Hepatic stellate cell (primary cell): ENCODE results near the gene PRELID3B.

Experiments
- DNase-seq: peaks from one replicate; pipeline ENCODE4 v3.0.0; 2011; ENCODE audit warnings: low spot score

The PRELID3B gene

DNA sequence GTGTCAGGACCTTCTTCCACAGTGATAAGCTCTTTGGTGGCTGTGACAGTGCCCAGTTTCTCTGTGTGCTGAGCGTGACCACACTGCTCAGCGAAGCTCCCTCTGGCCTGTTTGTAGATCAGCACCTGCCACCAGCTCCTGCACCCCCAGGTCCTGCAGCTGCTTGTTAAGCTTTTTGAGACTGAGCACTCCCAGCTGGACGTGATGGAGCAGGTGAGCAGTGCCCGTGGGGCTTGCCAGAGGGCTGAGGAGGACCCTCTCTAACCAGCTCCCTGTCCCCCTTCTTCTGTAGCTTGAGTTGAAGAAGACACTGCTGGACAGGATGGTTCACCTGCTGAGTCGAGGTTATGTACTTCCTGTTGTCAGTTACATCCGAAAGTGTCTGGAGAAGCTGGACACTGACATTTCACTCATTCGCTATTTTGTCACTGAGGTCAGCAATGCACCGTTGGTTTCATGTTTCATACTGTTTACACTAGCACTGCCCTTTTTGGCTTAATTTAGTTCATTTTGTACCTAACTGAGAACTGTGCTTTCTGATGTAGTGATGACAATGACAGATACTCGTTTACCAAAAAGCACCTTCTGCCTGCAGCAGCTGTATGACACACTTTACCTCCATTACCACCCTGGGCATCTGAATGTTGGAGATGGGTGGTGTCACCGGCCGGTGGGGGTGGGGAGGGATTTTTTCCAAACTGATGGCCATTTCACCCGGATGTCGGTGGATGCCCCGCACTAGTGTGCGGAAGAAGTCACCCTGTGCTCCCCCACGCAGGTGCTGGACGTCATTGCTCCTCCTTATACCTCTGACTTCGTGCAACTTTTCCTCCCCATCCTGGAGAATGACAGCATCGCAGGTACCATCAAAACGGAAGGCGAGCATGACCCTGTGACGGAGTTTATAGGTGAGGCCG, 49.0 kb downstream of the PRELID3B start:
- no peak for DNase-seq

DNA sequence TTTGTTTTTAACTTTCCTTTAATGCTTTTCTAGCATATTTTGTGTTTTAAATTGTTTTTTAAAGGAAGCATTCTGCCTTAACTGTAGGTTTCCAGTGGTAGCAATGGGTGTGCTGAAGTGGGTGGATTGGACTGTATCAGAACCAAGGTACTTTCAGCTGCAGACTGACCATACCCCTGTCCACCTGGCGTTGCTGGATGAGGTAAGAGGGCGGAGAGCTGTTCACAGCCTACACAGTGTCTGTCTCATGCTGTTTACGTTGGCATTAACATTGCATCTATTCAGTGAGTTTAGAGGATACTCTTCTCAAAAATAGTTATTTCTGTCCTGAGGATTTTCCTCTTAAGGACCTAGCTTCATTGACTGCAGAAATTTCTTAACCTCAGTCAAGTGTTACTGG, 49.7 kb downstream of the PRELID3B start:
- DNase-seq, result no peak

GRCh38 chr20:58991715-58992114, 50.9 kb downstream of the PRELID3B start:
- no peak for DNase-seq

GRCh38 chr20:58990651-58991445, 51.7 kb downstream of the PRELID3B start:
- no peak for DNase-seq

DNA sequence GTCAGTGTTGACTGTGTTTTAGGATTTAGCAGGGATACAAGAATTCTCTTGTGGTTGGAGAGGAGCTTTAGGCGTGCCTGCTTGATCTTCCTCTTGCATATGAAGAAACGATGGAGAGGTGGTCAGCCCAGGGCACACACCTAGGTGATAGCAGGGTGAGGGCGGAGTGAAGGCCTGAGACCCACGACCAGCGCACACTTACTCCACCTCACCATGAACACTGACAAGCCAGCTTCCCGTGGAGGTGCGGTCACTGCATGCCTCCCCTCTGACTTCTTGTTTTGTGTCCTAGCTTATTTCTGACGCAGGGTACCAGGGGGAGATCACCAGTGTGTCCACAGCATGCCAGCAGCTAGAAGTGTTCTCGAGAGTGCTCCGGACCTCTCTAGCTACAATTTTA, 53.4 kb downstream of the PRELID3B start:
- DNase-seq, result no peak

DNA sequence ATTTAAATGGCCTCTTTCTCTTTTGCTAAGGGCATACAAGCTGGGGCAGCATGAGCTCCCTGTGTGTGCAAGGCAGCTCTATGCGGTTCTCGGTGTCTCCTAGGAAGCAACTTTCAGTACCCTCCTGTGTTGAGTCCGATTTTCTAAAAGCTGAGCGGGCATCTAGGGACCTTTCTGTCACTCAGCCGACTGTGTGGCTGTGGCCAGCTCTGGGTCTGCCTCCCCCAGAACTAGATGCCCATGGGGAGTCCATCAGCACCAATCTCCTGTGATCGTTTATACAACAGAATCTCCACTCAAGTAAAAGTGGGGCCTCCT, 54.1 kb downstream of the PRELID3B start:
- no peak for DNase-seq

- no peak for DNase-seq
Measured at GRCh38 chr20:58987790-58988564, 54.6 kb downstream of the PRELID3B start.

- DNase-seq, result no peak
Measured at GRCh38 chr20:58986968-58987517, 55.5 kb downstream of the PRELID3B start.

GRCh38 chr20:58986286-58986967, 56.2 kb downstream of the PRELID3B start:
- DNase-seq, result no peak

- no peak for DNase-seq
Measured at GRCh38 chr20:58985656-58986055, 56.9 kb downstream of the PRELID3B start.

DNA sequence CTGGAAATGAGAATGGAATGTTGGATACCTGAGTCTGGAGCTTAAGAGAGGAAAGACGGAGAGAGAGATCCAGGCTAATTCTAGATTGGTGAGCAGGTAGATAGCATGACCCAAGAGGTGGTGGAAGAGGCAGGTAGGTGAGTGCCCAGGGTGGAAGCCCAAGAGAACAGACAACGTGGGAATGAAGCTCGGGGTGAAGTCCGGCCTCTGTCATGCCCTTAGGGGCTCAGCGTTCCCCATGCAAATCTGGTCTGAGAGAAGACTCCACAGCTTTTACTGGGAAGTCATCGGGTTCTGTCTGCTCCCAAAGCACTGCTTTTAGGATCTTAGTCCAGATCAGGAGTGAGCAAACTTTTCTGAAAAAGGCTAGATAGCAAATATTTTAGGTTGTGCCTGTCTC, 57.9 kb downstream of the PRELID3B start:
- no peak for DNase-seq
